BLaER1 (cell line): ENCODE data around the gene RNFT2.
A peak's percentile ranks its signal among the peaks of the same experiment; 100 is the strongest.

Experiments used
- H3K27ac ChIP-seq: shearing (Covaris generic); formaldehyde crosslinking; 2 replicates; pipeline ENCODE4 v1.8.1; 2022
- H3K27me3 ChIP-seq: shearing (Covaris generic); formaldehyde crosslinking; 2 replicates; pipeline ENCODE4 v1.8.1; 2022
- H3K36me3 ChIP-seq: shearing (Covaris generic); formaldehyde crosslinking; 2 replicates; pipeline ENCODE4 v1.8.1; 2022
- H3K4me1 ChIP-seq: shearing (Covaris generic); formaldehyde crosslinking; 2 replicates; pipeline ENCODE4 v1.8.1; 2022
- H3K4me2 ChIP-seq: shearing (Covaris generic); formaldehyde crosslinking; 2 replicates; pipeline ENCODE4 v1.8.1; 2022
- H3K4me3 ChIP-seq: shearing (Covaris generic); formaldehyde crosslinking; 2 replicates; pipeline ENCODE4 v1.8.1; 2022
- H3K9ac ChIP-seq: shearing (Covaris generic); formaldehyde crosslinking; 2 replicates; pipeline ENCODE4 v1.8.1; 2022
- H3K9me3 ChIP-seq: shearing (Covaris generic); formaldehyde crosslinking; 2 replicates; pipeline ENCODE4 v1.8.1; 2022
- H4K20me1 ChIP-seq: shearing (Covaris generic); formaldehyde crosslinking; 2 replicates; pipeline ENCODE4 v1.8.1; 2022
- Cebpa-rat ChIP-seq: shearing (Covaris generic); IDR thresholded peaks from 2 replicates; pipeline ENCODE4 v1.8.1; 2022

RNFT2 gene

GRCh38 chr12:116839287-116839830 is 101.2 kb downstream of the RNFT2 start:
- Histone ChIP-seq H3K9me3 (peaks cover 8% of the 10 kb centered on the region), H3K4me1 (no peaks in the 10 kb centered on the region), H3K9ac (no peak overlapping the region), H3K4me3 (no peak overlapping the region), H3K27ac (no peak overlapping the region), H3K36me3 (peaks cover 32% of the 10 kb centered on the region), H4K20me1 (no peaks in the 10 kb centered on the region), H3K4me2 (no peak overlapping the region), H3K27me3 (no peaks in the 10 kb centered on the region)
- TF ChIP-seq Cebpa-rat, result no peak

GRCh38 chr12:116843085-116843484 is 105.0 kb downstream of the RNFT2 start:
- Histone ChIP-seq H3K4me3 (no peak overlapping the region), H3K9ac (no peak overlapping the region), H4K20me1 (no peaks in the 10 kb centered on the region), H3K9me3 (no peaks in the 10 kb centered on the region), H3K27me3 (no peaks in the 10 kb centered on the region), H3K4me1 (no peaks in the 10 kb centered on the region), H3K27ac (no peak overlapping the region), H3K36me3 (peaks cover 7% of the 10 kb centered on the region; the same call in 1 of the 2 replicates), H3K4me2 (no peak overlapping the region)
- TF ChIP-seq Cebpa-rat, result no peak

DNA sequence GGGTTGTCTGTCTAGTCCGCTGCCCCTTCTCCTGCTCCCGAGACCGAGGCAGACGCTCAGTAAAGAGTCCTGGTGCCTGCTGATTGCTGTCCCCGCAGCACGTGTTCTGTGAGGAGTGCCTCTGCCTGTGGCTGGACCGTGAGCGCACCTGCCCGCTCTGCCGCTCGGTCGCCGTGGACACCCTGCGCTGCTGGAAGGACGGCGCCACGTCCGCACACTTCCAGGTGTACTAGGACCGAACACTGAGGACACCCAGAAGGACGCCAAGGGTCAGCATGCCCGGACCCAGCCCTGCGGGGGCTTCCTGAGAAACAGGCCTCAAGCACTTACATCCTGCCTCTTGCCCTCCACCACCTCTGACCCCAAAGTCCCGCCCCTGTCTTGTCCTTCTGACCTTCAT is 111.1 kb downstream of the RNFT2 start:
- no peaks in the 10 kb centered on the region for H3K27me3 ChIP-seq
- no peaks in the 10 kb centered on the region for H3K36me3 ChIP-seq
- H3K27ac ChIP-seq, result no peak overlapping the region
- H3K9ac ChIP-seq, result no peak overlapping the region
- no peak overlapping the region for H3K4me3 ChIP-seq
- H3K4me1 ChIP-seq, result peaks cover 20% of the 10 kb centered on the region
- H4K20me1 ChIP-seq, result no peaks in the 10 kb centered on the region
- no peak overlapping the region for H3K4me2 ChIP-seq
- TF ChIP-seq Cebpa-rat, result no peak
- H3K9me3 ChIP-seq, result no peaks in the 10 kb centered on the region

DNA sequence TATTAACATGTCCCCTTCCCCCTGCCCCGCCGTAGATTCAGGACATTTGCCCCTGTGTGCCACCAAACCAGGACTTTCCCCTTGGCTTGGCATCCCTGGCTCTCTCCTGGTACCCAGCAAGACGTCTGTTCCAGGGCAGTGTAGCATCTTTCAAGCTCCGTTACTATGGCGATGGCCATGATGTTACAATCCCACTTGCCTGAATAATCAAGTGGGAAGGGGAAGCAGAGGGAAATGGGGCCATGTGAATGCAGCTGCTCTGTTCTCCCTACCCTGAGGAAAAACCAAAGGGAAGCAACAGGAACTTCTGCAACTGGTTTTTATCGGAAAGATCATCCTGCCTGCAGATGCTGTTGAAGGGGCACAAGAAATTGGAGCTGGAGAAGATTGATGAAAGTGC is 114.2 kb downstream of the RNFT2 start:
- TF ChIP-seq Cebpa-rat, result no peak
- Histone ChIP-seq H3K4me2 (no peak overlapping the region), H3K4me1 (peaks cover 23% of the 10 kb centered on the region)

GRCh38 chr12:116853507-116853906 is 115.4 kb downstream of the RNFT2 start:
- Histone ChIP-seq H3K4me2 (peak overlapping the region; percentile 22; the same call in 1 of the 2 replicates), H3K4me1 (peaks cover 35% of the 10 kb centered on the region), H4K20me1 (no peaks in the 10 kb centered on the region), H3K36me3 (no peaks in the 10 kb centered on the region), H3K9me3 (no peaks in the 10 kb centered on the region), H3K9ac (no peak overlapping the region), H3K27me3 (no peaks in the 10 kb centered on the region), H3K4me3 (no peak overlapping the region), H3K27ac (no peak overlapping the region)
- TF ChIP-seq Cebpa-rat, result no peak

More for the DNA sequence above, 114.2 kb downstream of the RNFT2 start:
- Histone ChIP-seq H4K20me1 (no peaks in the 10 kb centered on the region), H3K27me3 (no peaks in the 10 kb centered on the region), H3K9ac (no peak overlapping the region), H3K27ac (no peak overlapping the region), H3K9me3 (no peaks in the 10 kb centered on the region), H3K36me3 (no peaks in the 10 kb centered on the region), H3K4me3 (no peak overlapping the region)

- H3K9me3 ChIP-seq, result no peaks in the 10 kb centered on the region
- no peak overlapping the region for H3K4me3 ChIP-seq
- TF ChIP-seq Cebpa-rat, result no peak
- no peak overlapping the region for H3K4me2 ChIP-seq
- H4K20me1 ChIP-seq, result no peaks in the 10 kb centered on the region
- no peak overlapping the region for H3K9ac ChIP-seq
- no peak overlapping the region for H3K27ac ChIP-seq
- H3K27me3 ChIP-seq, result no peaks in the 10 kb centered on the region
- H3K4me1 ChIP-seq, result peaks cover 59% of the 10 kb centered on the region
- H3K36me3 ChIP-seq, result no peaks in the 10 kb centered on the region
Measured at GRCh38 chr12:116855744-116856470, 117.8 kb downstream of the RNFT2 start.

DNA sequence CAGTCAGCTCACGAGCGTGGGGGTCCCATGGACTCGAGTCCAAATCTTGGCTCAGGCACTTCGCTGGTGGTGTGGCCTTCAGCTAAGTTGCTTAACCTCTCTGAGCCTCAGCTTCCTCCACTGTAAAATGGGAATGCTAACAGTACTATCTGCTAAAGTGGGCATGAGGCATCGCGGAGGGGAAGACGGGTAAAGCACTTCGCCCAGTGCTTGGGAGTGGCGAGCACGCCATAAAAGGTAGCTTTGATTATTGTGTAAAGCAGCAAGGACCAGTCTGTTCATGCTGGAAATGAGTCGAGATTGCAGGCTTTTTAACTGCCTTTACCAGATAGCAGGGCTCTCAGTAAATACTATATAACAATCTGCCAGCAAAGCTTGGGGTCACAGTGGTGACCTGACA is 118.6 kb downstream of the RNFT2 start:
- Histone ChIP-seq H3K4me3 (no peak overlapping the region), H3K9me3 (no peaks in the 10 kb centered on the region), H3K4me1 (peaks cover 61% of the 10 kb centered on the region), H3K4me2 (no peak overlapping the region), H4K20me1 (no peaks in the 10 kb centered on the region), H3K36me3 (no peaks in the 10 kb centered on the region), H3K27me3 (no peaks in the 10 kb centered on the region), H3K27ac (no peak overlapping the region), H3K9ac (no peak overlapping the region)
- TF ChIP-seq Cebpa-rat, result no peak

DNA sequence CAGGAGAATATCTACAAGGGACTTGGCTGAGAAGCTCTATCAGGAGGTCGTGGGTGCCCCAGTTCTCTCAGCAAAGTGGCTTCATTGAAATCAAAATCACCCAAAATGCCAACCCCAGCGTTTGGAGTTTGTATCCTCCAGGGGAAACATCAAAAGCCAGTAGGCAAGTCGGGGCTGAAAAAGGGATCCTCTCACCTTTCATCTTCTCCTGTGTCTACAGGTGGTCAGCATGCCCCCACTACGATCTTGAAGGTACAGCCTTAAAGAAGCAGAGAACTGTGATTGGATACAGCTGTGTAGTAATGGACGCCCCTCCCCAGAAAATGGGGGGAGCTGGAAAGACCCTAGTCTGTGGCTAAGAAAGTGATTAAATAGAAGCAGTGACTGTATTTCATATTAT is 121.0 kb downstream of the RNFT2 start:
- no peak for TF ChIP-seq Cebpa-rat
- H3K4me1 ChIP-seq, result peaks cover 56% of the 10 kb centered on the region
- H3K27ac ChIP-seq, result no peak overlapping the region
- no peaks in the 10 kb centered on the region for H3K36me3 ChIP-seq
- no peaks in the 10 kb centered on the region for H3K9me3 ChIP-seq
- H3K4me3 ChIP-seq, result no peak overlapping the region
- no peaks in the 10 kb centered on the region for H4K20me1 ChIP-seq
- H3K27me3 ChIP-seq, result no peaks in the 10 kb centered on the region
- H3K4me2 ChIP-seq, result peak overlapping the region; percentile 69; the same call in 1 of the 2 replicates
- no peak overlapping the region for H3K9ac ChIP-seq

- TF ChIP-seq Cebpa-rat, result no peak
- no peak overlapping the region for H3K9ac ChIP-seq
- no peak overlapping the region for H3K27ac ChIP-seq
- peaks cover 63% of the 10 kb centered on the region for H3K4me1 ChIP-seq
- H3K4me2 ChIP-seq, result peak overlapping the region; percentile 69
- no peak overlapping the region for H3K4me3 ChIP-seq
- H3K36me3 ChIP-seq, result no peaks in the 10 kb centered on the region
- no peaks in the 10 kb centered on the region for H3K9me3 ChIP-seq
- H3K27me3 ChIP-seq, result no peaks in the 10 kb centered on the region
- no peaks in the 10 kb centered on the region for H4K20me1 ChIP-seq
Measured at GRCh38 chr12:116860263-116860662, 122.1 kb downstream of the RNFT2 start.

GRCh38 chr12:116861320-116861719 is 123.2 kb downstream of the RNFT2 start:
- Histone ChIP-seq H3K27me3 (no peaks in the 10 kb centered on the region), H4K20me1 (no peaks in the 10 kb centered on the region), H3K4me1 (peaks cover 63% of the 10 kb centered on the region), H3K9ac (peak overlapping the region; percentile 8; the same call in 1 of the 2 replicates), H3K27ac (no peak overlapping the region), H3K36me3 (no peaks in the 10 kb centered on the region), H3K9me3 (no peaks in the 10 kb centered on the region), H3K4me3 (no peak overlapping the region), H3K4me2 (peak overlapping the region; percentile 69)
- TF ChIP-seq Cebpa-rat, result no peak
